Measurements from ENCODE around the gene ETDC. TPM values are rescaled to one million over a fixed set of nuclear protein-coding genes. Genes with fewer than 3 reads are reported as not detected.
"Not testable (repeated sequence)": the region's sequence is repeated elsewhere in the genome, so short reads cannot be mapped to it uniquely, and the experiment has no call there.

ETDC gene
- total and polyA plus RNA-seq, 2 donors (not counting 1 experiment from before 2014, with no cell fraction given), result not detected

DNA sequence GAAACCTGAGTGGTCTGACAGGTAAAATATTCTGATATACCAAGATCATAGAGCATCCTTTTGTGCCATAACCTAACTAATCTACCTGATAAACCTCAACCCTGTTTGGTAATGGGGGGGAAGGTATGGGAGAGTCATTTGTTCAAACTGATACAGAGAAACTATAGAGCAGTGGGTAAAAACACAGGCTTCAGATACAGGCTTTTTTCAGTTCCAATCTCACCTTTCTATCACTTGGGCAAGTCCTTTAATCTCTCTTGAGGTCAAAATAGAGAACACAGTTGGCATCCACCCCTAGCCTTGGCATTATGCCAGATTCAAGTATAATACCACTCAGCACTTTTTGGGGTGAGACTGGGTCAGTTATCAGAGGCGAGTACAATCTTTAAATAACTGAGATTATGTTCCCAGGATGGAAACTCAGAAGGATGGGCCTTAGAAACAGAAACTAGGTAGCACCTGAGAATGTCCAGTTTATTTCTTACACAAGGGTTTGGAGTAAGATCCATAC lies 880 bp upstream of the ETDC start:
- no peaks in the 10 kb centered on the region for H3K36me3 ChIP-seq (ENCODE audit: control insufficient read depth, insufficient read depth, low read length)
- no peaks in the 10 kb centered on the region for H3K9me3 ChIP-seq (ENCODE audit: control insufficient read depth, insufficient read depth, low read depth, low read length)
- H3K27me3 ChIP-seq (ENCODE audit: control insufficient read depth, insufficient read depth, low read length), result no peaks in the 10 kb centered on the region
- TF ChIP-seq CTCF (conservative IDR thresholded peaks at IDR 0.05 in 1 of 2, IDR thresholded peaks at IDR 0.05 in 1 of 2; ENCODE audit: low read depth in 1 of 2, low read length in 2 of 2) (no peak), EZH2 (IDR thresholded peaks at IDR 0.05; ENCODE audit: low read length, missing control alignments) (no peak)
- no peaks in the 10 kb centered on the region for H3K79me2 ChIP-seq (ENCODE audit: control insufficient read depth, insufficient read depth, low read length)
- no peaks in the 10 kb centered on the region for H3K4me1 ChIP-seq (ENCODE audit: control insufficient read depth, extremely low read depth, insufficient read depth, low read length)
- H3K4me2 ChIP-seq (ENCODE audit: extremely low read depth, insufficient read depth, low read length), result no peak overlapping the region
- no peak overlapping the region for H3K27ac ChIP-seq (ENCODE audit: insufficient read depth, low read length)
- no peak overlapping the region for H3K9ac ChIP-seq (ENCODE audit: insufficient read depth, low read length)
- no peak overlapping the region for H3K4me3 ChIP-seq (replicated peaks in 1 of 4; ENCODE audit: control extremely low read depth in 1 of 4, insufficient read depth in 1 of 4, low read depth in 3 of 4, low read length in 4 of 4)
- DNase-seq (ENCODE audit: low read depth in 2 of 2), result no peak
- H4K20me1 ChIP-seq (ENCODE audit: control insufficient read depth, extremely low read depth, insufficient read depth, low read length), result no peaks in the 10 kb centered on the region
- no peak overlapping the region for H2AFZ ChIP-seq (ENCODE audit: low read length)

- Histone ChIP-seq H3K4me3 (replicated peaks in 1 of 4; ENCODE audit: control extremely low read depth in 1 of 4, insufficient read depth in 1 of 4, low read depth in 3 of 4, low read length in 4 of 4) (no peak overlapping the region), H2AFZ (ENCODE audit: low read length) (no peak overlapping the region), H3K79me2 (ENCODE audit: control insufficient read depth, insufficient read depth, low read length) (no peaks in the 10 kb centered on the region), H3K9ac (ENCODE audit: insufficient read depth, low read length) (no peak overlapping the region), H3K4me1 (ENCODE audit: control insufficient read depth, extremely low read depth, insufficient read depth, low read length) (no peaks in the 10 kb centered on the region), H3K9me3 (ENCODE audit: control insufficient read depth, insufficient read depth, low read depth, low read length) (no peaks in the 10 kb centered on the region), H3K36me3 (ENCODE audit: control insufficient read depth, insufficient read depth, low read length) (no peaks in the 10 kb centered on the region), H3K27me3 (ENCODE audit: control insufficient read depth, insufficient read depth, low read length) (no peaks in the 10 kb centered on the region), H3K4me2 (ENCODE audit: extremely low read depth, insufficient read depth, low read length) (no peak overlapping the region), H4K20me1 (ENCODE audit: control insufficient read depth, extremely low read depth, insufficient read depth, low read length) (no peaks in the 10 kb centered on the region), H3K27ac (ENCODE audit: insufficient read depth, low read length) (no peak overlapping the region)
- no peak for TF ChIP-seq EZH2 (IDR thresholded peaks at IDR 0.05; ENCODE audit: low read length, missing control alignments)
- TF ChIP-seq CTCF (conservative IDR thresholded peaks at IDR 0.05 in 1 of 2, IDR thresholded peaks at IDR 0.05 in 1 of 2; ENCODE audit: low read depth in 1 of 2, low read length in 2 of 2), result no peak
- DNase-seq (ENCODE audit: low read depth in 2 of 2), result no peak
These were observed 6.6 kb downstream of the ETDC start for GRCh38 chrX:135315864-135316263.

DNA sequence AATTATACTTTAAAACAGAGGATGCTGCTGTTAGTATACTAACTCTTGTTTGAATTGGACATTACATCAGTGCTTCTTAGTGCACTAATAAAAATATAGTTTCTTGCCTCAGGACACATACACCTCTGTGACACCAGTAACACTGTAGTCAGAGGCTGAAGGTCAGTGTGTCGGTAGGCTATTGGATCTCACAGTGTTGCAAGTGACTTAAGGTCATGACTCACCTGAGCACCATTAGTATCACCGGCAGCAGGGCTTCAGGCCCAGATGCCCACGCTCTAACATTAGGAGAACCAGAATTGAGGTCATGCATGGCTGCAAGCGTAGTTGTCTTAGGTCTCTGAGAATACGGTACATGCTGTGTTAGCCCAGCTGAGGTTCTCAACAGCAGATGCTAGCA lies 15.2 kb downstream of the ETDC start:
- no peak overlapping the region for H3K4me3 ChIP-seq (replicated peaks in 1 of 4; ENCODE audit: control extremely low read depth in 1 of 4, insufficient read depth in 1 of 4, low read depth in 3 of 4, low read length in 4 of 4)
- no peak overlapping the region for H2AFZ ChIP-seq (ENCODE audit: low read length)
- no peaks in the 10 kb centered on the region for H3K36me3 ChIP-seq (ENCODE audit: control insufficient read depth, insufficient read depth, low read length)
- DNase-seq (ENCODE audit: low read depth in 2 of 2), result no peak
- peaks cover 2% of the 10 kb centered on the region for H3K4me1 ChIP-seq (ENCODE audit: control insufficient read depth, extremely low read depth, insufficient read depth, low read length)
- H3K9ac ChIP-seq (ENCODE audit: insufficient read depth, low read length), result no peak overlapping the region
- H4K20me1 ChIP-seq (ENCODE audit: control insufficient read depth, extremely low read depth, insufficient read depth, low read length), result no peaks in the 10 kb centered on the region
- no peaks in the 10 kb centered on the region for H3K9me3 ChIP-seq (ENCODE audit: control insufficient read depth, insufficient read depth, low read depth, low read length)
- no peak overlapping the region for H3K27ac ChIP-seq (ENCODE audit: insufficient read depth, low read length)
- no peaks in the 10 kb centered on the region for H3K79me2 ChIP-seq (ENCODE audit: control insufficient read depth, insufficient read depth, low read length)
- no peak overlapping the region for H3K4me2 ChIP-seq (ENCODE audit: extremely low read depth, insufficient read depth, low read length)
- TF ChIP-seq EZH2 (IDR thresholded peaks at IDR 0.05; ENCODE audit: low read length, missing control alignments) (no peak), CTCF (conservative IDR thresholded peaks at IDR 0.05 in 1 of 2, IDR thresholded peaks at IDR 0.05 in 1 of 2; ENCODE audit: low read depth in 1 of 2, low read length in 2 of 2) (no peak)
- no peaks in the 10 kb centered on the region for H3K27me3 ChIP-seq (ENCODE audit: control insufficient read depth, insufficient read depth, low read length)

- not testable (repeated sequence) for H2AFZ ChIP-seq (ENCODE audit: low read length); H3K79me2 ChIP-seq (ENCODE audit: control insufficient read depth, insufficient read depth, low read length); H3K4me3 ChIP-seq (replicated peaks in 1 of 4; ENCODE audit: control extremely low read depth in 1 of 4, insufficient read depth in 1 of 4, low read depth in 3 of 4, low read length in 4 of 4); H3K36me3 ChIP-seq (ENCODE audit: control insufficient read depth, insufficient read depth, low read length); DNase-seq (ENCODE audit: low read depth in 2 of 2); H3K27ac ChIP-seq (ENCODE audit: insufficient read depth, low read length); H3K27me3 ChIP-seq (ENCODE audit: control insufficient read depth, insufficient read depth, low read length); H3K4me2 ChIP-seq (ENCODE audit: extremely low read depth, insufficient read depth, low read length); H3K9me3 ChIP-seq (ENCODE audit: control insufficient read depth, insufficient read depth, low read depth, low read length); H4K20me1 ChIP-seq (ENCODE audit: control insufficient read depth, extremely low read depth, insufficient read depth, low read length); H3K9ac ChIP-seq (ENCODE audit: insufficient read depth, low read length); H3K4me1 ChIP-seq (ENCODE audit: control insufficient read depth, extremely low read depth, insufficient read depth, low read length)
These were observed 15.9 kb downstream of the ETDC start for GRCh38 chrX:135325036-135325818.

Data from fibroblast of lung (primary cell).